Sigmoid colon (tissue), 4 donors: ENCODE measurements around the gene RAC2.

Source experiments
- CTCF ChIP-seq, 4 experiments: fragments of 450-650 bp in 3 of 4; fragments of 200-600 bp in 1 of 4; IDR thresholded peaks; one replicate each; pipeline ENCODE4 v1.5.1; 2016 to 2019; ENCODE audit warnings: antibody characterized with exemption in 4 of 4, mild to moderate bottlenecking in 3 of 4, moderate library complexity in 2 of 4
- EP300 ChIP-seq, 4 donors: sonication (generic); formaldehyde crosslinking; IDR thresholded peaks; one replicate each; pipeline ENCODE4 v1.6.1; 2017; ENCODE audit warnings: antibody characterized with exemption in 4 of 4
- POLR2A ChIP-seq, 2 donors: fragments of 450-650 bp; IDR thresholded peaks; one replicate each; pipeline ENCODE4 v1.6.1; 2016; ENCODE audit warnings: antibody characterized with exemption in 2 of 2, mild to moderate bottlenecking in 2 of 2, moderate library complexity in 2 of 2
- POLR2AphosphoS5 ChIP-seq, 4 donors: sonication (generic); formaldehyde crosslinking; IDR thresholded peaks; one replicate each; pipeline ENCODE4 v1.6.1; 2017; ENCODE audit warnings: antibody characterized with exemption in 4 of 4

GRCh38 chr22:37202716-37203115, 41.4 kb downstream of the RAC2 start:
- TF ChIP-seq CTCF (IDR thresholded peaks at IDR 0.05) (no peak), POLR2AphosphoS5 (IDR thresholded peaks at IDR 0.05) (no peak), POLR2A (IDR thresholded peaks at IDR 0.05) (no peak), EP300 (IDR thresholded peaks at IDR 0.05) (no peak)
